C4-2B (cell line): Measurements from ENCODE around the gene CNTN5.

Experiments used
- H3K27ac ChIP-seq: fragments of 450-650 bp; 2 replicates; pipeline ENCODE4 v1.5.1; 2017
- ZFX ChIP-seq: fragments of 450-650 bp; IDR thresholded peaks from 2 replicates; pipeline ENCODE4 v1.6.1; 2017
- TF ChIP-seq, protein P1 (sequence below): fragments of 450-650 bp; conservative IDR thresholded peaks from 2 replicates; pipeline ENCODE4 v1.5.1; 2017; ENCODE audit warnings: mild to moderate bottlenecking

CNTN5 gene

DNA sequence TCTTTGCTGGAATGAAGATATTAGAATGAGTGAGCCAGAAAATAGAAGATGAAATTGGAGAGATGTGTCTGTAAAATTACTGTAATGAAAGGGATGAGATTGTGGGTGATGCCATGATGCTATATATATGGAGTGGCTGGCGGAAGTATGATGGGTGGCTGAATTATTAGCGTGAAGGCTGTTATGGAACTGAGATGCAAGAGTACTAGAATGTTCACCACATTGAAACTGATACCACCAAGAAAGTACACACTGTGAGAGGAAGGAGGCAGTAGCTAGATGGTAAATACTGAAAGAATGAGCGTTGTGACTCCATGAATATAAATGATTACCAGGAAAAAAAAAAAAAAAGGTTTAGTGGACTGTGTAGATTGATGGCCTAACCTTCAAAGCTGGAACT lies 411.9 kb downstream of the CNTN5 start:
- TF ChIP-seq ZFX: no peak
- TF ChIP-seq, protein P1, sequence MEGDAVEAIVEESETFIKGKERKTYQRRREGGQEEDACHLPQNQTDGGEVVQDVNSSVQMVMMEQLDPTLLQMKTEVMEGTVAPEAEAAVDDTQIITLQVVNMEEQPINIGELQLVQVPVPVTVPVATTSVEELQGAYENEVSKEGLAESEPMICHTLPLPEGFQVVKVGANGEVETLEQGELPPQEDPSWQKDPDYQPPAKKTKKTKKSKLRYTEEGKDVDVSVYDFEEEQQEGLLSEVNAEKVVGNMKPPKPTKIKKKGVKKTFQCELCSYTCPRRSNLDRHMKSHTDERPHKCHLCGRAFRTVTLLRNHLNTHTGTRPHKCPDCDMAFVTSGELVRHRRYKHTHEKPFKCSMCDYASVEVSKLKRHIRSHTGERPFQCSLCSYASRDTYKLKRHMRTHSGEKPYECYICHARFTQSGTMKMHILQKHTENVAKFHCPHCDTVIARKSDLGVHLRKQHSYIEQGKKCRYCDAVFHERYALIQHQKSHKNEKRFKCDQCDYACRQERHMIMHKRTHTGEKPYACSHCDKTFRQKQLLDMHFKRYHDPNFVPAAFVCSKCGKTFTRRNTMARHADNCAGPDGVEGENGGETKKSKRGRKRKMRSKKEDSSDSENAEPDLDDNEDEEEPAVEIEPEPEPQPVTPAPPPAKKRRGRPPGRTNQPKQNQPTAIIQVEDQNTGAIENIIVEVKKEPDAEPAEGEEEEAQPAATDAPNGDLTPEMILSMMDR: no peak
- no peak overlapping the region for H3K27ac ChIP-seq

DNA sequence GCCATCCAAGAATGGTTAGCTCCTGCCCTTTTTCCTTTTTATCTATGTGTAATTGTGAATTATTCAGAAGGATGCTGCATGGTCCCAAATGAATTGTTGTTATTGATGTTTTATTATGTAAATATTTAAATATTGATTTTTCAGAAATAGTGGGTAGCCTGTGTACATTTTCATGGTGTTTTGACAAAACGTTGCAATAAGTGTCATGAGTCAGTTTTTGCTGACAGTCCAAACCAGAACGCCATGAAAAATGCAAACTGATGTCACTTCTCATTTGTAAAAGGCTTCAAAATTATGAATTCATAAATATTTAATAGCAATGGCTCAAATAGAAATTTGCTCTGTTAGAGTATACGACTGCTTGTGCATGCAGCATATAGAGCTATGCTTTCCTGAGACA lies 422.5 kb downstream of the CNTN5 start:
- TF ChIP-seq, protein P1: no peak
- TF ChIP-seq ZFX: no peak

DNA sequence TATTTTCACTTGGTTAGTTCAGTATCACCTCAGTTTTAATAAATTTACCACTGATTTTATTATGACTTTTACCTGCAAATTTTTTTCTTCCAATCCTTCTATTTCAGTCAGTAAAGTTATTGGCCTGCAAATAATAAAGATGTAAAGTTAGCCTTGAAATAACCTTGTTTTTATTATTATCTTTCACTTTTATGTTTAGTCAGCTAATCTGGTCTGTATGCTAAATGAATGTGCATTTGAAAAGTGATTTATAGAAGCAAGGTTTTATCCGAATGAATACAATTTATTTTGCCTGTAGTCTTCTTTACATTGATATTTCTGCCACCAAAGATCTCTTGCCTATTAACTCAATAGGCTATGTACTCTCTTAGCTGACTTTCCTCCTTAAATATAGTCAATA lies 425.7 kb downstream of the CNTN5 start:
- no peak overlapping the region for H3K27ac ChIP-seq
- no peak for TF ChIP-seq ZFX
- TF ChIP-seq, protein P1: no peak

More for the DNA sequence above, 422.5 kb downstream of the CNTN5 start:
- H3K27ac ChIP-seq: no peak overlapping the region

DNA sequence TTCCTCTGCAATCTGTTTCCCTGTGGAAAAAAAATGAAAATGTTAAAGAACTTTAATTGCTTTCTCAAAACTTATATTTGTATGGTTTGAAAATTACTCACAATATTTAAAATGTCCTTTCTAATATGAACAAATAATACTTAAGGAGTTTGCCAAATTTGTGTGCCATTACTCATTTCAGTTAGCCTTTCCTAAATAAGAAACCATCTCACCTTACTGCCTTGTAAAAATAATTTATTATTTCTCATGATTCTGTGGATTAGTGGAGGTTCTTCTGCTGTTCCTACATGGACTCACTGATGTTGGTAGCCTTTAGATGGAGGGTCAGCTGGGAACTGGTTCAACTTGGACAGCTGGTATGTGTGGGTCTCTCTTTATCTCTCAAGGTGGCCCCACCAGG lies 428.6 kb downstream of the CNTN5 start:
- TF ChIP-seq ZFX: no peak
- TF ChIP-seq, protein P1: no peak

DNA sequence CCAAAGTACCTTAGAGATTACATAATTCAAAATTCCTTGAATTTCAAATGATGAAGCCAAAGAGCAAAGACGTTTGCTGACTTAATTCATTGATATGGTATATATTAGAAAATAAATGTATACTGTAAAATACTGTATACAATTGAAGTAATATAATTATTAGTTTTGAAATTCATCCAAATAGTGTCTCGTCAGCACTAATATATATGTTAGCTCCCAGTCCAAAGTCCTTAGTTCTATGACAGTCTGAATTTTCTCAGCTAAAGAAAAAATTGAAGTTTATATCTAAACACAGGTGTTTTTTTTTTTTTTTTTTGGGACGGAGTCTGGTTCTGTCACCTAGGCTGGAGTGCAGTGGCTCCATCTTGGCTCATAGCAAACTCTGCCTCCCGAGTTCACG lies 431.3 kb downstream of the CNTN5 start:
- TF ChIP-seq ZFX: no peak
- TF ChIP-seq, protein P1: no peak
- H3K27ac ChIP-seq: no peak overlapping the region

More for the DNA sequence above, 428.6 kb downstream of the CNTN5 start:
- no peak overlapping the region for H3K27ac ChIP-seq

DNA sequence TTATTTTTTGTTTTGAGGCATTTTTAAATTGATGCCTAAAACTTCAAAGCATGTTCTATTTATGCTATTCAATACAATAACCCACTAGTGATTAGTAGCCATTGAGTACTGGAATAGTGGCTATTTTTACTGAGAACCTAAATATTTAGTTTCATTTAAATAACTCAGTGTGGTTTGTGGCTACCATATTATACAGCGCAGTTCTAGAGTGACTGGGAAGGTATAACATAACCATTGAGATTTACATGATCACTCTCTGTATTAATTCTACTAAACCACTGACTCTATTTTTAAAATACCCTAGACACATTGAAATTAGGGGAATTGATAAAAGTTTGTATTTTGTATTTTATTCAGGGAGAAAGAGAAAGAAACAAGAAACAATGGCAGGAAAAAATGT lies 441.2 kb downstream of the CNTN5 start:
- no peak overlapping the region for H3K27ac ChIP-seq
- no peak for TF ChIP-seq ZFX
- TF ChIP-seq, protein P1: no peak

DNA sequence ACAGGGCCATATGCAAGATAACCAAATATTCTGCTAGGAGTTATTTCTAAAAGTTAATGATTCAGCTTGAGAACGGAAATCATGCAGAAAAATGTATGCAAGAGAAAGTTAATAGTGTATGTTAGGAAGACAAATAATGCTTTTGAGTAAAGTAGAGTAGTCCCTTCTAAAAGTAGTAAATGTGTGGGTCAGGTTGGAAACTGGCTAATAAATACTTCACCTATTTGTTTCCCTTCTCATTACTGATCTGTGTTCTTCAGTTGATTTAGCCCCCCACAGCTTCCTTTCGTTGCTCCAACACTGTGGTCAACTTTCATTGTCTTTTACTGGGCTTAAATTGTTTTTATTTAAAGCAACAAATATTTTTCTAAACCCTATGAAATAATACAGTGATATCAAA lies 444.2 kb downstream of the CNTN5 start:
- TF ChIP-seq ZFX: no peak
- TF ChIP-seq, protein P1: no peak
- no peak overlapping the region for H3K27ac ChIP-seq
